HAP-1 (cell line): ENCODE data around the gene OXCT1.
A peak's percentile ranks its signal among the peaks of the same experiment; 100 is the strongest.
"Not testable (repeated sequence)": the region's sequence is repeated elsewhere in the genome, so short reads cannot be mapped to it uniquely, and the experiment has no call there.

ENCODE experiments used
- DNase-seq, 2 experiments: peaks; one replicate each; pipeline ENCODE4 v3.0.0-alpha.2; 2016 to 2020; ENCODE audit warnings: low spot score in 2 of 2
- H3K27me3 ChIP-seq: fragments of 250-450 bp; sonication (Bioruptor Pico); 2 replicates; pipeline ENCODE4 v1.5.1; 2020; ENCODE audit warnings: low read depth, mild to moderate bottlenecking, moderate library complexity
- H3K36me3 ChIP-seq: fragments of 250-450 bp; sonication (Bioruptor Pico); replicated peaks from 2 replicates; pipeline ENCODE4 v1.5.1; 2020; ENCODE audit warnings: mild to moderate bottlenecking
- H3K4me1 ChIP-seq: fragments of 250-450 bp; sonication (Bioruptor Pico); 2 replicates; pipeline ENCODE4 v1.5.1; 2020; ENCODE audit warnings: mild to moderate bottlenecking
- H3K4me3 ChIP-seq: fragments of 250-450 bp; sonication (Bioruptor Pico); 2 replicates; pipeline ENCODE4 v1.5.1; 2020; ENCODE audit warnings: mild to moderate bottlenecking, moderate library complexity
- H3K9me3 ChIP-seq: fragments of 250-450 bp; sonication (Bioruptor Pico); 2 replicates; pipeline ENCODE4 v1.5.1; 2020; ENCODE audit warnings: mild to moderate bottlenecking, moderate library complexity
- in situ Hi-C: fragments of 300-500 bp; cut with MboI; formaldehyde crosslinking; loops from 3 replicates; pipeline ENCODE4 v1.14.3; 2020; ENCODE audit warnings: low sequenced_read_pairs, inconsistent platforms, mixed read lengths

Gene OXCT1

GRCh38 chr5:41857989-41858388, 12.2 kb downstream of the OXCT1 start:
- in situ Hi-C loops: loop anchor here (10.0 to 25.0 kb wide), 3 partner anchors 207 to 1029 kb away; partner anchors contain the start of gene CCDC152
- DNase-seq: no peak
- Histone ChIP-seq H3K4me1 (no peaks in the 10 kb centered on the region), H3K4me3 (no peak overlapping the region), H3K27me3 (no peaks in the 10 kb centered on the region), H3K36me3 (peaks cover 27% of the 10 kb centered on the region), H3K9me3 (no peaks in the 10 kb centered on the region)

- no peak overlapping the region for H3K4me3 ChIP-seq
- H3K36me3 ChIP-seq: peaks cover 37% of the 10 kb centered on the region
- peak; percentile 58 to 67 for DNase-seq
- H3K27me3 ChIP-seq: no peaks in the 10 kb centered on the region
- in situ Hi-C loops: loop anchor here (10.0 to 25.0 kb wide), 3 partner anchors 208 to 1030 kb away; partner anchors contain the start of gene CCDC152
- no peaks in the 10 kb centered on the region for H3K4me1 ChIP-seq
- no peaks in the 10 kb centered on the region for H3K9me3 ChIP-seq
Observed at GRCh38 chr5:41856644-41857491, 13.4 kb downstream of the OXCT1 start.

DNA sequence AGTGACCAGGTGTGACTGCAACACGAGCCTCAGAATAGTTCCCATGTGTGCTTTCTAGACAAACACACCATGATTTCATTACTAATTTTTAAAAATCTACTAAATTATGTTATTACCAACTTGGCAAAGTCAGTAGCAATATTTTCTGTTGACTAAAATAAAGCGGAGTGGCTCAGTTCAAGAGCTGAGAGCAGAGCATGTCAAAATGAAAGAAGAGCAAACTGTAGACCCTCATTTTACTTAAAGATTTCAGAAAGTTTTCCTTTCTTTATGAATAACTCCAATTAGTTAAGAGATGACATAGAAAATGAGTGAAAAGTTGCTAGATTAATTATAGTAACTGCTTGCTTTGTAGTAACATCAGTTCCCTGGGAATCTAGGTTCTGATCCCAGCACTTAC, 17.9 kb downstream of the OXCT1 start:
- peaks cover 47% of the 10 kb centered on the region for H3K36me3 ChIP-seq

DNA sequence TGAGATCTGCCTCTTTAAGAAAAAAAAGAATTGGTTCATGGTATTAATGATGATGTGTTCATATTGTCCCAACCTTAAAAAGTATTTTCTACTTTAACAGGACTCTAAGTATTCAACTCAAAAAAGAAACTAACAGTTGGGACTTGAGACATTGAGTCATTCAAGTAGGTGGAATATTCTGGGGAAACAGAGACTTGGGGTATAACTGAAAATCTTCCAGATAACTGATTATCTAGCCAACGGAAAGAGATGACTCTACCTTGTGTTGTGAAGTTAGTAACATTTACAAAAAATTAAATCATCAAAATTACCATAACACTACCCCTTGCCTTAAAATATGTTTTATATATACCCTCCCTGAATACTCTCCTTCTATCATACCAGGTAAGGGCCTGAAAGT, 19.1 kb downstream of the OXCT1 start:
- DNase-seq: no peak
- Histone ChIP-seq H3K4me3 (no peak overlapping the region), H3K27me3 (no peaks in the 10 kb centered on the region), H3K9me3 (no peaks in the 10 kb centered on the region), H3K4me1 (no peaks in the 10 kb centered on the region), H3K36me3 (peaks cover 49% of the 10 kb centered on the region)
- in situ Hi-C loops: loop anchor here (10.0 to 25.0 kb wide), 3 partner anchors 214 to 1036 kb away; partner anchors contain the start of gene CCDC152

More for the DNA sequence above, 17.9 kb downstream of the OXCT1 start:
- H3K27me3 ChIP-seq: no peaks in the 10 kb centered on the region
- no peaks in the 10 kb centered on the region for H3K9me3 ChIP-seq
- in situ Hi-C loops: loop anchor here (10.0 to 25.0 kb wide), 3 partner anchors 213 to 1035 kb away; partner anchors contain the start of gene CCDC152
- no peaks in the 10 kb centered on the region for H3K4me1 ChIP-seq
- no peak overlapping the region for H3K4me3 ChIP-seq
- DNase-seq: no peak

DNA sequence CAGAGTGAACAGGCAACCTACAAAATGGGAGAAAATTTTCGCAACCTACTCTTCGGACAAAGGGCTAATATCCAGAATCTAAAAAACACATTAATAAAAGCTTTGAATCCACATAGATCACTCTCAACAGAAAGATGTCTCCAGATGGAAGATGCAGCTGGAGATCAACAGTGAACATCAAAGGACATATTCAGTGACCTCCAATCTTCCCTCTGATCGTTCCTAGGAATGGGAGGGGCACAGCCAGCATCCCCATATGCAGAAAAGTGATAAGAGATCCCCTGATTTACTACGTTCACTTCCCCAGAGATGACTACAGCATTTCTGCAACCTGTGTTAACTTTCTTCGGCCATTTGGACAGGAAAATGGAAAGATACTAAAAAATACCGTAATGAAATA, 21.2 kb downstream of the OXCT1 start:
- H3K4me3 ChIP-seq: no peak overlapping the region
- no peaks in the 10 kb centered on the region for H3K9me3 ChIP-seq
- H3K4me1 ChIP-seq: no peaks in the 10 kb centered on the region
- in situ Hi-C loops: loop anchor here (25.0 kb wide), 1 partner anchor 137 kb away; no protein-coding TSS in a partner anchor
- peaks cover 43% of the 10 kb centered on the region for H3K36me3 ChIP-seq
- H3K27me3 ChIP-seq: no peaks in the 10 kb centered on the region
- no peak for DNase-seq

DNA sequence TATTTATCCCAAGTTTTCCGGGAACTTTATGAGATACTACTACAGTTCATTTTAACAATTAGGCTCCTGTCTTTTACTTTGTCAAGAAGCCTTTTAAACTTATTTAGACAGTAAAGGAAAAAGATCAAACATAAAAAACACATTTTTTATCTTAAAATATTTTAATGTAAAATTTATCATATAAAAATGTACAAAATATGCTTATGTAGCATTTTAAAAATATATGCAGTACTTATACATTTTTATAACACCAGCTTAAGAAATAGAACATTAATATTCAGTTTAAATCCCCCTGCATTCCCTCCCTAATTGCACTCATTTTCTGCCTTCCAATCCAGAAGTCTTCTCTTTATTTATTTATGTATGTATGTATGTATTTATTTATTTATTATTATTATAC, 24.5 kb downstream of the OXCT1 start:
- not testable (repeated sequence) for DNase-seq, H3K9me3 ChIP-seq, H3K4me1 ChIP-seq, H3K27me3 ChIP-seq, H3K4me3 ChIP-seq
- in situ Hi-C loops: loop anchor here (25.0 kb wide), 1 partner anchor 133 kb away; no protein-coding TSS in a partner anchor
- peaks cover 22% of the 10 kb centered on the region for H3K36me3 ChIP-seq

- no peaks in the 10 kb centered on the region for H3K9me3 ChIP-seq
- in situ Hi-C loops: loop anchor here (25.0 kb wide), 1 partner anchor 132 kb away; no protein-coding TSS in a partner anchor
- peaks cover 21% of the 10 kb centered on the region for H3K36me3 ChIP-seq
- no peak overlapping the region for H3K4me3 ChIP-seq
- H3K27me3 ChIP-seq: no peaks in the 10 kb centered on the region
- DNase-seq: no peak
- no peaks in the 10 kb centered on the region for H3K4me1 ChIP-seq
Observed at GRCh38 chr5:41844502-41844901, 25.7 kb downstream of the OXCT1 start.

DNA sequence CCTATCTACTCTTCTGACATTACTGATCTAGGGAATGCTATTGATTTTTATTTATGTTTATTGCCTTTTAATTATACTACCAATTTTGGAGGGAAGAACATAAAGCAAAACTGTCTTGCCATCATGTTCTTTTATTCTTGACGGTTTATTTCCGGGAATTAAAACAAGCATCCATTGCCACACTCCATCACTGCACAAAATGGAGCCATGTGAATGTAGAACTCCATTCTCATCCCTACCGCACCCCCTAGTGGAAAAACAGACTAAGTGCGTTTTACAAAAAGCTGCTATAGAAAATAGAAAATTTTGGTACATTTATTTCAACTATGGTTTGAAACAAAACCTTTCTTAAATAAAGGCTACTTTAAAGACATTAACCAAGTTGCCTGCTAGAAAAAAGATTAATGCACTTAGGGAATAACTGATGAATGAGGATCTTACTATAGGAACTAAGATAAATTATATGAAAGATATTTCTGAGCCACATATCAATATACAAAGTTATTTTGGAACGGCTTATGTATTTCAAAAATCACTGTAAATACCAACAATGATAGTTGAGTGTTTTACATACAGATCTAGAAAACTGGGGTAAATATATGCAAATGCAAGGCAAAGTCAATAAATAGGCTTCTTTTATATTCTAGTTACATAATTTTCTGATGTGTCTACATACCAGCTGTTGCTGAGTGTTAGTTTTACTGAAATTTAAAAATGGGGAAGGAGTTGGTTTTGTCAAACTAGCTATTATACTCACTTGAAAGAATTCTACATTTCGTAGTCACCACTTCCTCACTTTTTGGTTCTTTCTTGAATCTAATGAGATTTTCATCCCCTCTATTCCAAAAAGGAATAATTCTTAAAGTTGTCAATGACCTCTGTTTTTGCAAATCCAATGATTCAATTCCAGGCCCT, 26.5 kb downstream of the OXCT1 start:
- peaks cover 17% of the 10 kb centered on the region for H3K36me3 ChIP-seq
- in situ Hi-C loops: loop anchor here (25.0 kb wide), 1 partner anchor 131 kb away; no protein-coding TSS in a partner anchor
- H3K27me3 ChIP-seq: no peaks in the 10 kb centered on the region
- DNase-seq: peak; percentile 49 to 62
- no peaks in the 10 kb centered on the region for H3K9me3 ChIP-seq
- no peaks in the 10 kb centered on the region for H3K4me1 ChIP-seq
- H3K4me3 ChIP-seq: no peak overlapping the region

DNA sequence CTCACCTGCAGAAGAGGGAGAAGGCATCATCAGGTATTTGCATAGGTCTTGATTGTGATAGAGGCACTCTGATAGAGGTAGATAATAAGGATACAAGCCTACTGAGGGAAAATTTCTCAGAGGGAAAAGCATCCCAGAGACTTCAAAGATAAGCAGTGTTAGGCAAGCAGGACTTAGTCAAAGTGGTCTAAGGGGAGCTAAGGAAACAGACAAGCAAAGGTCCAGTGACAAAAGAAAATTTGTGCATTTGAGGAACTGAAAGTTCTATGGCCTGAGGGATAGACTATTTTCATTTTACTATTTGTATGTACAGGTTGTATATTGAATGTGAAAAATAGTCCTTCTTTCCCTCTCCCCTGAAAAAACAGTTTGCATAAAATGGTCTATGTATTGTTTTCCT, 27.4 kb downstream of the OXCT1 start:
- Histone ChIP-seq H3K9me3 (no peaks in the 10 kb centered on the region), H3K4me3 (no peak overlapping the region), H3K4me1 (no peaks in the 10 kb centered on the region), H3K27me3 (no peaks in the 10 kb centered on the region), H3K36me3 (peaks cover 17% of the 10 kb centered on the region)
- in situ Hi-C loops: loop anchor here (25.0 kb wide), 1 partner anchor 130 kb away; no protein-coding TSS in a partner anchor
- DNase-seq: no peak

- Histone ChIP-seq H3K9me3 (no peaks in the 10 kb centered on the region), H3K4me1 (no peaks in the 10 kb centered on the region), H3K27me3 (no peaks in the 10 kb centered on the region), H3K36me3 (peaks cover 12% of the 10 kb centered on the region), H3K4me3 (no peak overlapping the region)
- in situ Hi-C loops: loop anchor here (25.0 kb wide), 1 partner anchor 129 kb away; no protein-coding TSS in a partner anchor
- no peak for DNase-seq
Observed at GRCh38 chr5:41841325-41841724, 28.9 kb downstream of the OXCT1 start.

DNA sequence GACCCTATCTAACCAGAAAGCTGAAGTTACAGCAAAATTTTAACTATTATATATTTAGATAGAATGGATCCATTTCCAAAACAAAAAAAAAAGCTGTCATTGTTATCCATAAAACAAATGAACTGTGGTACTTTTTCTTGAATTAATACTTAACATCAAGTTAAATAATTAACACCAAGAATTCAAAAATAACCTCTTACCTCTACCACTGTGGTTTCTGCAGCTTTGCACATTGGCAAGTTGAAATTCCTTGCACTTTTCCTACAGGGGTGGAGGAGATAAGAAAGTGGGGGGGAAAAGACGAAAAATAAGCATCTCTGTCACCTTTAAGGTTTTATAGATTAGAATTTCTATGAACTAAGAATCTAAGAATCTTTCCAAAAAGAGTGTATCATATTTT, 30.0 kb downstream of the OXCT1 start:
- no peak for DNase-seq
- no peak overlapping the region for H3K4me3 ChIP-seq
- no peaks in the 10 kb centered on the region for H3K27me3 ChIP-seq
- no peaks in the 10 kb centered on the region for H3K9me3 ChIP-seq
- no peaks in the 10 kb centered on the region for H3K4me1 ChIP-seq
- H3K36me3 ChIP-seq: peaks cover 12% of the 10 kb centered on the region
- in situ Hi-C loops: loop anchor here (25.0 kb wide), 1 partner anchor 128 kb away; no protein-coding TSS in a partner anchor

GRCh38 chr5:41837793-41838192, 32.4 kb downstream of the OXCT1 start:
- in situ Hi-C loops: loop anchor here (25.0 kb wide), 1 partner anchor 125 kb away; no protein-coding TSS in a partner anchor
- Histone ChIP-seq H3K36me3 (peaks cover 16% of the 10 kb centered on the region), H3K4me3 (no peak overlapping the region), H3K27me3 (no peaks in the 10 kb centered on the region), H3K9me3 (no peaks in the 10 kb centered on the region), H3K4me1 (no peaks in the 10 kb centered on the region)
- DNase-seq: no peak

DNA sequence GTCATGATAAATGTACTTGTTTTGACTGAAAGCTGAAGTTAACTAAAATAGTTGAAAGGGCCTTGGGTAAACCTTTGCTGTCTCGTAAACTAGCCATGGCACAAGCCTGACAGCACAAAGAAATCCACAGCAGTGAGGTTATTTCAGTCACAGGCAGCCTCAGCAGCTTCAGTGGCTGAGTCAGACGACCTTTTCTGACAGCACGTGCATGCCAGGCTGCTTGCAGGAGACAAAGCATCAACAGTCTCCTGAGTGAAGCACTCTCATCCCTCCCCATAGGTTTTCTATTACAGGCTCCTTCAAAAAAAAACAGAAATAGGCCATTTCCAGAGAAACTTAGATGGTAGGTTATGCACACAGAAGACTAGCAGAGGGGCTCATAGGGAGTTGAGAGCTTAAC, 34.6 kb downstream of the OXCT1 start:
- no peaks in the 10 kb centered on the region for H3K4me1 ChIP-seq
- no peak for DNase-seq
- in situ Hi-C loops: loop anchor here (25.0 kb wide), 1 partner anchor 123 kb away; no protein-coding TSS in a partner anchor
- H3K36me3 ChIP-seq: peaks cover 29% of the 10 kb centered on the region
- no peaks in the 10 kb centered on the region for H3K9me3 ChIP-seq
- H3K27me3 ChIP-seq: no peaks in the 10 kb centered on the region
- H3K4me3 ChIP-seq: no peak overlapping the region
